HEK293 (cell line): ENCODE results near the gene HEMGN.

ENCODE experiments used
- CTCF ChIA-PET: fragments of 350-600 bp; formaldehyde crosslinking; extraction: SDS; loops from one replicate; lab custom pipeline; 2021; ENCODE audit warnings: antibody characterized with exemption; lab: Yijun Ruan, JAX
- POLR2A ChIA-PET: fragments of 300-600 bp; formaldehyde crosslinking; extraction: SDS; loops from one replicate; lab custom pipeline; 2020; ENCODE audit warnings: antibody characterized with exemption, inconsistent platforms; lab: Yijun Ruan, JAX
- H3K27ac ChIP-seq: fragments of 200-500 bp; sonication (Bioruptor generic); 2 replicates; pipeline ENCODE4 v1.5.1; 2014; ENCODE audit warnings: low read depth, low read length, control low read depth, inconsistent platforms; ENCODE audit errors: extremely low read depth
- H3K36me3 ChIP-seq, 2 experiments: fragments of 200-500 bp in 1 of 2; sonication (Bioruptor generic) in 1 of 2; 1 replicate in 1 of 2; 2 replicates in 1 of 2; pipeline ENCODE4 v1.5.1; 2014 to 2017; ENCODE audit warnings: inconsistent platforms in 2 of 2, low read length in 2 of 2; ENCODE audit not compliant: control insufficient read depth in 2 of 2, insufficient read depth in 1 of 2
- H3K4me1 ChIP-seq: fragments of 200-500 bp; sonication (Bioruptor generic); 2 replicates; pipeline ENCODE4 v1.5.1; 2014; ENCODE audit warnings: mild to moderate bottlenecking, low read length, inconsistent platforms; ENCODE audit not compliant: control insufficient read depth, insufficient read depth
- H3K4me3 ChIP-seq: 2 replicates; pipeline ENCODE4 v1.5.1; 2011; ENCODE audit warnings: low read depth, mild to moderate bottlenecking, control low read depth, low read length, moderate library complexity
- H3K9me3 ChIP-seq: fragments of 200-500 bp; sonication (Bioruptor generic); 2 replicates; pipeline ENCODE4 v1.5.1; 2014; ENCODE audit warnings: low read depth, low read length, inconsistent platforms; ENCODE audit not compliant: control insufficient read depth, insufficient read depth
- BCL11A ChIP-seq: fragments of 450-650 bp; formaldehyde crosslinking; IDR thresholded peaks from 2 replicates; pipeline ENCODE4 v1.5.1; 2016; ENCODE audit warnings: low read depth, missing biosample characterization, missing genetic modification characterization
- BCL11B ChIP-seq: fragments of 450-650 bp; formaldehyde crosslinking; IDR thresholded peaks from 2 replicates; pipeline ENCODE4 v1.5.1; 2016; ENCODE audit warnings: low read depth, missing biosample characterization, missing genetic modification characterization
- GLIS2 ChIP-seq: fragments of 450-650 bp; formaldehyde crosslinking; IDR thresholded peaks from 2 replicates; pipeline ENCODE4 v1.5.1; 2016; ENCODE audit warnings: missing biosample characterization, missing genetic modification characterization
- KLF16 ChIP-seq: fragments of 450-650 bp; formaldehyde crosslinking; IDR thresholded peaks from 2 replicates; pipeline ENCODE4 v1.5.1; 2017; ENCODE audit warnings: missing biosample characterization, missing genetic modification characterization
- KLF7 ChIP-seq: fragments of 450-650 bp; formaldehyde crosslinking; IDR thresholded peaks from 2 replicates; pipeline ENCODE4 v1.5.1; 2016; ENCODE audit warnings: missing biosample characterization, missing genetic modification characterization, borderline replicate concordance
- MYNN ChIP-seq: fragments of 450-650 bp; formaldehyde crosslinking; IDR thresholded peaks from 2 replicates; pipeline ENCODE4 v1.5.1; 2016; ENCODE audit warnings: missing biosample characterization, missing genetic modification characterization, borderline replicate concordance
- OVOL3 ChIP-seq: fragments of 450-650 bp; formaldehyde crosslinking; IDR thresholded peaks from 2 replicates; pipeline ENCODE4 v1.5.1; 2016; ENCODE audit warnings: missing biosample characterization, missing genetic modification characterization
- SETDB1 ChIP-seq: IDR thresholded peaks from one replicate; pipeline ENCODE4 v1.6.1; 2017; ENCODE audit warnings: mild to moderate bottlenecking, low read length, moderate library complexity, mixed read lengths; ENCODE audit not compliant: insufficient read length
- ZBTB20 ChIP-seq: fragments of 450-650 bp; formaldehyde crosslinking; IDR thresholded peaks from 2 replicates; pipeline ENCODE4 v1.5.1; 2016; ENCODE audit warnings: missing biosample characterization, missing genetic modification characterization
- ZBTB6 ChIP-seq: fragments of 450-650 bp; formaldehyde crosslinking; IDR thresholded peaks from 2 replicates; pipeline ENCODE4 v1.5.1; 2017; ENCODE audit warnings: missing biosample characterization, missing genetic modification characterization
- ZIC2 ChIP-seq: fragments of 450-650 bp; formaldehyde crosslinking; IDR thresholded peaks from 2 replicates; pipeline ENCODE4 v1.5.1; 2016; ENCODE audit warnings: missing biosample characterization, missing genetic modification characterization
- ZNF26 ChIP-seq: fragments of 450-650 bp; formaldehyde crosslinking; IDR thresholded peaks from 2 replicates; pipeline ENCODE4 v1.5.1; 2016; ENCODE audit warnings: missing biosample characterization, missing genetic modification characterization
- ZNF335 ChIP-seq: fragments of 450-650 bp; formaldehyde crosslinking; conservative IDR thresholded peaks from 2 replicates; pipeline ENCODE4 v1.5.1; 2016; ENCODE audit warnings: missing biosample characterization, missing genetic modification characterization
- ZNF391 ChIP-seq: fragments of 450-650 bp; formaldehyde crosslinking; IDR thresholded peaks from 2 replicates; pipeline ENCODE4 v1.5.1; 2016; ENCODE audit warnings: low read depth, missing biosample characterization, missing genetic modification characterization, borderline replicate concordance
- ZNF416 ChIP-seq: fragments of 450-650 bp; formaldehyde crosslinking; IDR thresholded peaks from 2 replicates; pipeline ENCODE4 v1.5.1; 2016; ENCODE audit warnings: missing biosample characterization, missing genetic modification characterization
- ZNF426 ChIP-seq: fragments of 450-650 bp; formaldehyde crosslinking; IDR thresholded peaks from 2 replicates; pipeline ENCODE4 v1.5.1; 2017; ENCODE audit warnings: missing biosample characterization, missing genetic modification characterization, mild to moderate bottlenecking, inconsistent platforms, moderate library complexity
- ZNF510 ChIP-seq: fragments of 450-650 bp; formaldehyde crosslinking; IDR thresholded peaks from 2 replicates; pipeline ENCODE4 v1.5.1; 2018; ENCODE audit warnings: mild to moderate bottlenecking, missing genetic modification characterization, missing biosample characterization; ENCODE audit not compliant: insufficient replicate concordance
- ZNF701 ChIP-seq: fragments of 450-650 bp; formaldehyde crosslinking; IDR thresholded peaks from 2 replicates; pipeline ENCODE4 v1.5.1; 2016; ENCODE audit warnings: missing biosample characterization, missing genetic modification characterization
- ZXDB ChIP-seq: fragments of 450-650 bp; formaldehyde crosslinking; IDR thresholded peaks from 2 replicates; pipeline ENCODE4 v1.5.1; 2016; ENCODE audit warnings: missing biosample characterization, missing genetic modification characterization
- TF ChIP-seq, protein P1 (sequence below): fragments of 450-650 bp; formaldehyde crosslinking; optimal IDR thresholded peaks from 2 replicates; pipeline ENCODE3; 2016; ENCODE audit warnings: missing biosample characterization, mild to moderate bottlenecking, missing genetic modification characterization
- TF ChIP-seq, protein P2 (sequence below): fragments of 450-650 bp; formaldehyde crosslinking; conservative IDR thresholded peaks from 2 replicates; pipeline ENCODE4 v1.5.1; 2016; ENCODE audit warnings: low read depth, missing biosample characterization, missing genetic modification characterization

Gene HEMGN

GRCh38 chr9:97938081-97938644 is at the start of gene HEMGN:
HEMGN (minus strand) TSS chr9:97938172; CDS start chr9:97938136, 36 bp downstream.
- Histone ChIP-seq H3K36me3 (no peaks in the 10 kb centered on the region), H3K4me3 (no peak within 1 kb of the TSS), H3K27ac (no peak within 1 kb of the TSS), H3K4me1 (no peaks in the 10 kb centered on the region), H3K9me3 (no peaks in the 10 kb centered on the region)
- TF ChIP-seq SETDB1 (no peak), ZBTB6 (tag by site-specific recombination) (no peak)
- ChIA-PET CTCF (interaction anchor here (0.6 kb wide), 1 partner anchor 136 kb away, joined by 3 read pairs; no protein-coding TSS in a partner anchor), POLR2A (no interaction called here)

GRCh38 chr9:97987487-97987886 is 49.5 kb upstream of the HEMGN start:
- H3K27ac ChIP-seq = no peak overlapping the region
- CTCF ChIA-PET = interaction anchor here (0.6 to 1.9 kb wide), 5 partner anchors 24 to 292 kb away, joined by 3 to 9 read pairs (median 3); no protein-coding TSS in a partner anchor

GRCh38 chr9:97985058-97985861 is 47.3 kb upstream of the HEMGN start:
- peak overlapping the region; percentile 100 for H3K27ac ChIP-seq
- no peaks in the 10 kb centered on the region for H3K9me3 ChIP-seq
- CTCF ChIA-PET = interaction anchor here (1.9 kb wide), 1 partner anchor 62 kb away, joined by 9 read pairs; no protein-coding TSS in a partner anchor
- POLR2A ChIA-PET = interaction anchor here (4.3 kb wide), 1 partner anchor 72 kb away, joined by 41 read pairs; the partner anchor contains the start of gene NANS
- peak overlapping the region; percentile 93 for H3K4me3 ChIP-seq
- peaks cover 11% of the 10 kb centered on the region for H3K4me1 ChIP-seq
- no peaks in the 10 kb centered on the region for H3K36me3 ChIP-seq
- TF ChIP-seq ZXDB (tag by site-specific recombination) = 0 out of 2 replicates have a peak, but pooled peaks have one; percentile 38
- no peak for TF ChIP-seq ZNF701
- TF ChIP-seq KLF16 = no peak
- TF ChIP-seq, protein P1, sequence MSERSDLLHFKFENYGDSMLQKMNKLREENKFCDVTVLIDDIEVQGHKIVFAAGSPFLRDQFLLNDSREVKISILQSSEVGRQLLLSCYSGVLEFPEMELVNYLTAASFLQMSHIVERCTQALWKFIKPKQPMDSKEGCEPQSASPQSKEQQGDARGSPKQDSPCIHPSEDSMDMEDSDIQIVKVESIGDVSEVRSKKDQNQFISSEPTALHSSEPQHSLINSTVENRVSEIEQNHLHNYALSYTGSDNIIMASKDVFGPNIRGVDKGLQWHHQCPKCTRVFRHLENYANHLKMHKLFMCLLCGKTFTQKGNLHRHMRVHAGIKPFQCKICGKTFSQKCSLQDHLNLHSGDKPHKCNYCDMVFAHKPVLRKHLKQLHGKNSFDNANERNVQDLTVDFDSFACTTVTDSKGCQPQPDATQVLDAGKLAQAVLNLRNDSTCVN = peak; percentile 78
- no peak for TF ChIP-seq ZNF26 (tag by site-specific recombination)
- TF ChIP-seq ZNF416 (tag by site-specific recombination) = no peak
- no peak for TF ChIP-seq KLF7 (tag by site-specific recombination)
- TF ChIP-seq, protein P2, sequence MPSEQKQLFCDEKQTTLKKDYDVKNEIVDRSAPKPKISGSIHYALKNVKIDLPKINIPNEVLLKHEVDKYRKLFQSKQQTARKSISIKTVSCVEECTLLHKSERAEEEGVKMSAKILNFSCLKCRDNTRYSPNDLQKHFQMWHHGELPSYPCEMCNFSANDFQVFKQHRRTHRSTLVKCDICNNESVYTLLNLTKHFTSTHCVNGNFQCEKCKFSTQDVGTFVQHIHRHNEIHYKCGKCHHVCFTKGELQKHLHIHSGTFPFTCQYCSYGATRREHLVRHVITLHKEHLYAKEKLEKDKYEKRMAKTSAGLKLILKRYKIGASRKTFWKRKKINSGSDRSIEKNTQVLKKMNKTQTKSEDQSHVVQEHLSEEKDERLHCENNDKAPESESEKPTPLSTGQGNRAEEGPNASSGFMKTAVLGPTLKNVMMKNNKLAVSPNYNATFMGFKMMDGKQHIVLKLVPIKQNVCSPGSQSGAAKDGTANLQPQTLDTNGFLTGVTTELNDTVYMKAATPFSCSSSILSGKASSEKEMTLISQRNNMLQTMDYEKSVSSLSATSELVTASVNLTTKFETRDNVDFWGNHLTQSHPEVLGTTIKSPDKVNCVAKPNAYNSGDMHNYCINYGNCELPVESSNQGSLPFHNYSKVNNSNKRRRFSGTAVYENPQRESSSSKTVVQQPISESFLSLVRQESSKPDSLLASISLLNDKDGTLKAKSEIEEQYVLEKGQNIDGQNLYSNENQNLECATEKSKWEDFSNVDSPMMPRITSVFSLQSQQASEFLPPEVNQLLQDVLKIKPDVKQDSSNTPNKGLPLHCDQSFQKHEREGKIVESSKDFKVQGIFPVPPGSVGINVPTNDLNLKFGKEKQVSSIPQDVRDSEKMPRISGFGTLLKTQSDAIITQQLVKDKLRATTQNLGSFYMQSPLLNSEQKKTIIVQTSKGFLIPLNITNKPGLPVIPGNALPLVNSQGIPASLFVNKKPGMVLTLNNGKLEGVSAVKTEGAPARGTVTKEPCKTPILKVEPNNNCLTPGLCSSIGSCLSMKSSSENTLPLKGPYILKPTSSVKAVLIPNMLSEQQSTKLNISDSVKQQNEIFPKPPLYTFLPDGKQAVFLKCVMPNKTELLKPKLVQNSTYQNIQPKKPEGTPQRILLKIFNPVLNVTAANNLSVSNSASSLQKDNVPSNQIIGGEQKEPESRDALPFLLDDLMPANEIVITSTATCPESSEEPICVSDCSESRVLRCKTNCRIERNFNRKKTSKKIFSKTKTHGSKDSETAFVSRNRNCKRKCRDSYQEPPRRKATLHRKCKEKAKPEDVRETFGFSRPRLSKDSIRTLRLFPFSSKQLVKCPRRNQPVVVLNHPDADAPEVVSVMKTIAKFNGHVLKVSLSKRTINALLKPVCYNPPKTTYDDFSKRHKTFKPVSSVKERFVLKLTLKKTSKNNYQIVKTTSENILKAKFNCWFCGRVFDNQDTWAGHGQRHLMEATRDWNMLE = no peak
- TF ChIP-seq ZIC2 (tag by site-specific recombination) = peak; percentile 81
- peak; percentile 13; the same call in 1 of the 2 replicates for TF ChIP-seq ZBTB20 (tag by site-specific recombination)
- peak; percentile 64 for TF ChIP-seq GLIS2
- no peak for TF ChIP-seq BCL11A
- 0 out of 2 replicates have a peak, but pooled peaks have one; percentile 10 for TF ChIP-seq ZNF335 (tag by site-specific recombination)
- TF ChIP-seq OVOL3 = no peak

More at GRCh38 chr9:97987487-97987886, 49.5 kb upstream of the HEMGN start:
- POLR2A ChIA-PET = interaction anchor here (1.3 kb wide), 1 partner anchor 69 kb away, joined by 3 read pairs; the partner anchor contains the start of gene NANS
- no peak overlapping the region for H3K4me3 ChIP-seq
- H3K36me3 ChIP-seq = no peaks in the 10 kb centered on the region
- TF ChIP-seq ZNF510 (no peak), MYNN (tag by site-specific recombination) (peak; percentile 79), BCL11B (tag by site-specific recombination) (no peak), ZNF426 (tag by site-specific recombination) (no peak), ZIC2 (tag by site-specific recombination) (no peak), ZNF391 (no peak), KLF7 (tag by site-specific recombination) (no peak)
- H3K9me3 ChIP-seq = no peaks in the 10 kb centered on the region
- peaks cover 11% of the 10 kb centered on the region for H3K4me1 ChIP-seq
